ENCODE measurements around the gene MIPEP.
"Not testable (repeated sequence)": the region's sequence is repeated elsewhere in the genome, so short reads cannot be mapped to it uniquely, and the experiment has no call there.

DNA sequence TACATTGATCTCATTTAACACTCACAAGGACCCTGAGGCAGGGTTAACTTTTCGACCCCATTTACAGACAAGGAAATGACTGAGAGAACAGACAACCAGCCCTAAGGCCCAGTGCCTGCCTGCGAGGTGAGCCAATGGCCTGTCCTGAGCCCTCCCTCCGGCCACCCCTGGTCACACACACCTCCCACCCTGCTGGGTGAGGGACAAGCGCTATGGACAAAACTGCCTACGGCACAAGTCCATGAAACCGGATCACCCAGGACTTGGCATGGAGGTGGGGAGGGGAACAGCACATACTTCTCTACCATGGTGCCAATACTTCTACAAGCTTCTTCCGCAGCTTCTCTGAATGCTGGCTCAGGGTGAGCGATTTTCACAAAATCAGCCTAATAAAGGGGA lies 7.8 kb downstream of the MIPEP start:
- TF ChIP-seq, protein P1, sequence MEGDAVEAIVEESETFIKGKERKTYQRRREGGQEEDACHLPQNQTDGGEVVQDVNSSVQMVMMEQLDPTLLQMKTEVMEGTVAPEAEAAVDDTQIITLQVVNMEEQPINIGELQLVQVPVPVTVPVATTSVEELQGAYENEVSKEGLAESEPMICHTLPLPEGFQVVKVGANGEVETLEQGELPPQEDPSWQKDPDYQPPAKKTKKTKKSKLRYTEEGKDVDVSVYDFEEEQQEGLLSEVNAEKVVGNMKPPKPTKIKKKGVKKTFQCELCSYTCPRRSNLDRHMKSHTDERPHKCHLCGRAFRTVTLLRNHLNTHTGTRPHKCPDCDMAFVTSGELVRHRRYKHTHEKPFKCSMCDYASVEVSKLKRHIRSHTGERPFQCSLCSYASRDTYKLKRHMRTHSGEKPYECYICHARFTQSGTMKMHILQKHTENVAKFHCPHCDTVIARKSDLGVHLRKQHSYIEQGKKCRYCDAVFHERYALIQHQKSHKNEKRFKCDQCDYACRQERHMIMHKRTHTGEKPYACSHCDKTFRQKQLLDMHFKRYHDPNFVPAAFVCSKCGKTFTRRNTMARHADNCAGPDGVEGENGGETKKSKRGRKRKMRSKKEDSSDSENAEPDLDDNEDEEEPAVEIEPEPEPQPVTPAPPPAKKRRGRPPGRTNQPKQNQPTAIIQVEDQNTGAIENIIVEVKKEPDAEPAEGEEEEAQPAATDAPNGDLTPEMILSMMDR (IDR thresholded peaks at IDR 0.05; ENCODE audit: insufficient read depth, low read length) = not testable (repeated sequence)
- not testable (repeated sequence) for TF ChIP-seq GABPA, POLR2AphosphoS5 (IDR thresholded peaks at IDR 0.05; ENCODE audit: low read depth)

Data from HL-60 (cell line).